Erythroblast (primary cell): Measurements from ENCODE around the gene CDKN1A.
"Not testable (repeated sequence)": the region's sequence is repeated elsewhere in the genome, so short reads cannot be mapped to it uniquely, and the experiment has no call there.

Source experiments
- GATA1 ChIP-seq: IDR thresholded peaks from 2 replicates; pipeline ENCODE4 v1.6.1; 2011; ENCODE audit warnings: low read depth, mild to moderate bottlenecking, control low read depth, low read length, moderate library complexity
- POLR2A ChIP-seq: IDR thresholded peaks from 2 replicates; pipeline ENCODE4 v1.6.1; 2011; ENCODE audit warnings: mild to moderate bottlenecking, low read length

- TF ChIP-seq POLR2A, GATA1: not testable (repeated sequence)
Observed at GRCh38 chr6:36704961-36705577, 26.6 kb downstream of the CDKN1A start.
